Nucleus accumbens (tissue), 56 donors: ENCODE measurements around the gene GRIN2D.

ENCODE experiments used
- DNase-seq, 56 donors: peaks; one replicate each; lab custom pipeline; 2025; lab: John Stamatoyannopoulos, UW

The GRIN2D gene

GRCh38 chr19:48428670-48429069 lies 35.2 kb downstream of the GRIN2D start:
- DNase-seq: no peak

GRCh38 chr19:48433337-48433736 lies 39.9 kb downstream of the GRIN2D start:
- DNase-seq: no peak

GRCh38 chr19:48436586-48436985 lies 43.1 kb downstream of the GRIN2D start:
- DNase-seq: no peak

GRCh38 chr19:48441360-48442050 lies 48.0 kb downstream of the GRIN2D start:
- no peak for DNase-seq

GRCh38 chr19:48442116-48443035 lies 48.9 kb downstream of the GRIN2D start:
- DNase-seq: no peak

- DNase-seq: no peak
Measured at GRCh38 chr19:48443256-48443655, 49.8 kb downstream of the GRIN2D start.
